SU-DHL-6 (cell line): ENCODE results near the gene PINLYP.

Experiments
- H2AFZ ChIP-seq: fragments of 200-600 bp; sonication (generic); 2 replicates; pipeline ENCODE4 v1.6.1; 2014; ENCODE audit warnings: low read depth, mild to moderate bottlenecking, moderate library complexity, mixed read lengths, antibody characterized with exemption, low read length; ENCODE audit not compliant: severe bottlenecking
- H3F3A ChIP-seq: fragments of 200-600 bp; shearing (Covaris generic); 2 replicates; pipeline ENCODE4 v1.6.0; 2016; ENCODE audit warnings: antibody characterized with exemption, mild to moderate bottlenecking; ENCODE audit not compliant: insufficient read depth
- H3K27ac ChIP-seq: fragments of 200-600 bp; sonication (generic); 2 replicates; pipeline ENCODE4 v1.5.1; 2016; ENCODE audit warnings: low read depth, mild to moderate bottlenecking, low read length, moderate library complexity, mixed read lengths
- H3K27me3 ChIP-seq: fragments of 200-600 bp; sonication (generic), shearing (Covaris generic); 2 replicates; pipeline ENCODE4 v1.6.0; 2014; ENCODE audit warnings: mild to moderate bottlenecking, low read length
- H3K36me3 ChIP-seq: fragments of 200-600 bp; sonication (generic); 2 replicates; pipeline ENCODE4 v1.6.1; 2014; ENCODE audit warnings: mild to moderate bottlenecking, low read length, mixed read lengths
- H3K4me2 ChIP-seq: fragments of 300-600, 200-600 bp; shearing (Covaris generic), sonication (generic); 2 replicates; pipeline ENCODE4 v1.6.0; 2014; ENCODE audit warnings: low read length, low read depth, mild to moderate bottlenecking; ENCODE audit not compliant: poor library complexity, severe bottlenecking
- H3K4me3 ChIP-seq: fragments of 200-600 bp; sonication (generic); 2 replicates; pipeline ENCODE4 v1.5.1; 2014; ENCODE audit warnings: antibody characterized with exemption, low read length, mild to moderate bottlenecking, mixed read lengths; ENCODE audit not compliant: insufficient read depth, poor library complexity, severe bottlenecking
- H3K79me2 ChIP-seq: fragments of 200-600 bp; sonication (generic); 2 replicates; pipeline ENCODE4 v1.6.1; 2014; ENCODE audit warnings: mild to moderate bottlenecking, low read length, moderate library complexity; ENCODE audit not compliant: insufficient read depth
- H3K9ac ChIP-seq: fragments of 200-600 bp; sonication (generic); 2 replicates; pipeline ENCODE4 v1.7.0; 2014; ENCODE audit warnings: mild to moderate bottlenecking, low read length
- H3K9me2 ChIP-seq: fragments of 200-600 bp; sonication (generic); replicated peaks from 2 replicates; pipeline ENCODE4 v1.6.1; 2014; ENCODE audit warnings: low read length; ENCODE audit not compliant: insufficient read depth
- H3K9me3 ChIP-seq: fragments of 200-600 bp; sonication (generic); 2 replicates; pipeline ENCODE4 v1.6.1; 2014; ENCODE audit warnings: low read length, mixed read lengths; ENCODE audit not compliant: insufficient read depth
- H4K20me1 ChIP-seq: fragments of 200-600 bp; sonication (generic); 2 replicates; pipeline ENCODE4 v1.6.1; 2014; ENCODE audit warnings: low read depth, mild to moderate bottlenecking, antibody characterized with exemption, low read length, moderate library complexity, mixed read lengths
- EZH2phosphoT487 ChIP-seq: fragments of 200-600 bp; sonication (generic), shearing (Covaris generic); conservative IDR thresholded peaks from 2 replicates; pipeline ENCODE4 v1.6.1; 2018; ENCODE audit warnings: mild to moderate bottlenecking, antibody characterized with exemption, low read length, moderate library complexity, mixed read lengths
- TF ChIP-seq, protein P1 (sequence below): fragments of 200-600 bp; sonication (generic); IDR thresholded peaks from one replicate; pipeline ENCODE4 v1.5.1; 2017; ENCODE audit warnings: antibody characterized with exemption, mild to moderate bottlenecking, low read length, moderate library complexity; ENCODE audit not compliant: insufficient read depth, poor library complexity, severe bottlenecking

PINLYP gene

DNA sequence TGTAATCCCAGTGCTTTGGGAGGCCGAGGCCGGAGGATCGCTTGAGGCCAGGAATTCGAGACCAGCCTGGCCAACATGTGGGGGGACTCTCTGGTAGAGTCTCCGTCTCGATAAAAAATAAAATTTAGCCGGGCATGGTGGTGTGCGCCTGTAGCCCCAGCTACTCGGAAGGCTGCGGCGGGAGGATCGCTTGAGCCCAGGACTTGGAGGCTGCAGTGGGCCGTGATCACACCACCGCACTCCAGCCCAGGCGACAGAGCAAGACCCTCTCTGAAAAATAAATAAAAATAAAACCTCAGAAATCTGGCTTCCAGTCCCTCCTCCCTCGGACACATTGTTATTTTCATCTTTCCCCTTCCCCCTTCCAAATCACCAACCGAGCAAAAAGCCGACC lies 20.0 kb downstream of the PINLYP start:
- Histone ChIP-seq H3F3A (no peaks in the 10 kb centered on the region), H3K9me2 (no peaks in the 10 kb centered on the region), H3K9ac (peak overlapping the region; percentile 79), H3K4me2 (peak overlapping the region; percentile 89), H3K27me3 (no peaks in the 10 kb centered on the region), H3K79me2 (peaks cover 15% of the 10 kb centered on the region), H3K4me3 (peak overlapping the region; percentile 96), H3K36me3 (no peaks in the 10 kb centered on the region), H3K27ac (peak overlapping the region; percentile 15; the same call in 1 of the 2 replicates), H2AFZ (peak overlapping the region; percentile 78), H4K20me1 (no peaks in the 10 kb centered on the region), H3K9me3 (no peaks in the 10 kb centered on the region)
- no peak for TF ChIP-seq EZH2phosphoT487
- TF ChIP-seq, protein P1, sequence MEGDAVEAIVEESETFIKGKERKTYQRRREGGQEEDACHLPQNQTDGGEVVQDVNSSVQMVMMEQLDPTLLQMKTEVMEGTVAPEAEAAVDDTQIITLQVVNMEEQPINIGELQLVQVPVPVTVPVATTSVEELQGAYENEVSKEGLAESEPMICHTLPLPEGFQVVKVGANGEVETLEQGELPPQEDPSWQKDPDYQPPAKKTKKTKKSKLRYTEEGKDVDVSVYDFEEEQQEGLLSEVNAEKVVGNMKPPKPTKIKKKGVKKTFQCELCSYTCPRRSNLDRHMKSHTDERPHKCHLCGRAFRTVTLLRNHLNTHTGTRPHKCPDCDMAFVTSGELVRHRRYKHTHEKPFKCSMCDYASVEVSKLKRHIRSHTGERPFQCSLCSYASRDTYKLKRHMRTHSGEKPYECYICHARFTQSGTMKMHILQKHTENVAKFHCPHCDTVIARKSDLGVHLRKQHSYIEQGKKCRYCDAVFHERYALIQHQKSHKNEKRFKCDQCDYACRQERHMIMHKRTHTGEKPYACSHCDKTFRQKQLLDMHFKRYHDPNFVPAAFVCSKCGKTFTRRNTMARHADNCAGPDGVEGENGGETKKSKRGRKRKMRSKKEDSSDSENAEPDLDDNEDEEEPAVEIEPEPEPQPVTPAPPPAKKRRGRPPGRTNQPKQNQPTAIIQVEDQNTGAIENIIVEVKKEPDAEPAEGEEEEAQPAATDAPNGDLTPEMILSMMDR: no peak

DNA sequence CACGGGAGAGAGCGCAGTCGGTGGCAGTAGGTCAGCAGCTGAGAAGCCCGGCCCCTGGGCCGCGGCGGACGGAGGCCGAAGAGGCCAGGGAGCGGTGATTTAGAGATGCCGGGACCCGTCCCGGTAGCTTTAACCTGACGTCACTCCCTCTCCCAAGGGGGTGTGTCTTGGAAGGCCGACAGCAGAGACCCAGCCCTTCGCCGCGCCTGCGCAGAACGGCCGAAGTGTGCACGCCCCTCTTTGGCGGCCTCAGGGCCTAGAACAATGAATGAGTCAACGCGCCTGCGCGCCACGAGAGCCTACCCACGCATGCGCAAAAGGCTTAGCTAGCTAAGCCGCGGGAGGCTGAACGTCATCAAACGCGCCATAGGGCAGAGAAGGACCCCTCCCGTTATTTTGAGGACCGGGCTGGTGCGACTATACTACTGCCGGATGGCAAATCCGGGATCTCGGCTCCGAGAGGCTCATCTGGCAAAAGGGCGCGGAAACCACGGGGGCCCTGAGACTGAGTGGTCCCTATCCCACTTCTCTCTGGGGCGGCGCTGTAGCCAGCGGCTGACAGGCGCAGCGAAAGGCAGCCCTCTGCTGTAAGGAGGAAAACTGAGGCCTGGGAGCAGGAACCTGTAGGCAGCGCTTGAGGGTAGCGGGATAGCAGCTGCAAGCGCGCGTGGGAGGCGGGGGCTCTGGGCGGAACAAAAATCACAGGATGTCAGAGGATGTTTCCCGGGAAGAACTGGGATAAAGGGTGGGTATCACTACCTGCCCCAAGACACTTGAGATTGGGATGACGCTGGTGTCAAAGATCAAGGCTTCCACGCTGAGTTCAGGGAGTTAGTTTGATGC lies 20.6 kb downstream of the PINLYP start, which contains the start of the genes IRGQ and ZNF576:
Gene IRGQ, minus strand, starts transcription at position 136 of the 843 bp plus-strand sequence. CDS start 796 bp downstream, outside the sequence.
Gene ZNF576, plus strand, starts transcription at position 597 of the 843 bp plus-strand sequence. CDS start 514 bp downstream, outside the sequence.
- H3F3A ChIP-seq: peaks cover 3% of the 10 kb centered on the region; the same call in 1 of the 2 replicates
- H3K9me2 ChIP-seq: no peaks in the 10 kb centered on the region
- H3K79me2 ChIP-seq: peaks cover 15% of the 10 kb centered on the region
- peak within 1 kb of the TSS; percentile 79 for H3K9ac ChIP-seq
- H3K27me3 ChIP-seq: no peaks in the 10 kb centered on the region
- H3K4me3 ChIP-seq: peak within 1 kb of the TSS; percentile 96
- H3K36me3 ChIP-seq: no peaks in the 10 kb centered on the region
- no peaks in the 10 kb centered on the region for H3K9me3 ChIP-seq
- peak within 1 kb of the TSS; percentile 79 for H3K27ac ChIP-seq
- peak within 1 kb of the TSS; percentile 88 for H2AFZ ChIP-seq
- TF ChIP-seq, protein P1: no peak
- no peak for TF ChIP-seq EZH2phosphoT487
- H4K20me1 ChIP-seq: no peaks in the 10 kb centered on the region
- peak within 1 kb of the TSS; percentile 89 for H3K4me2 ChIP-seq

DNA sequence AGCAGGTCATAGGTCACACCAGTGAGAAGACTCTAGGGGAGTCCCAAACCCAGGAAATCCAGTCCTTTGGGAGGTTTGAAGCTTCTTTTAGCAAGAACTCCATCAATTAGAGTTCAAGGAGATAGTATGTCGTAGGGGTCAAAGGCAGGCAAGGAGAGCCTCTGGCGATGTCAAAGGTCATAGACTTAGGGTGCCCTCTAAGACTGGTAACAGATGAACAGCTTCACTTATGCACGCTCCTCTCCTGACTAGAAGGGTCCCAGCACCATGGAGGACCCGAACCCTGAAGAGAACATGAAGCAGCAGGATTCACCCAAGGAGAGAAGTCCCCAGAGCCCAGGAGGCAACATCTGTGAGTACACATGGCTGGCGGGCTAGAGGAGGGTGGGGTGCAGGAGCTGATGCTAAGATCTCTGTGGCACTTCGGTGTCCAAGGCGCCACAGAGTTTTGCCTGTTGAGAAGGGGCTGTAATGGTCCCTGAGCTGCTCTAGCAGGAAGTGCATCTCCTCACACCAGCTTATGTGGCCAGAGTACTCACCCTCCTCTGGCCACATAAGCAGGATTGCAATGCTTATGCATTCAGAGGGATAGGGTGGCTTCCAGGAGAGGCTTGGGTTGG lies 21.4 kb downstream of the PINLYP start:
- TF ChIP-seq EZH2phosphoT487: no peak
- TF ChIP-seq, protein P1: no peak
- H2AFZ ChIP-seq: peak overlapping the region; percentile 88
- peak overlapping the region; percentile 79 for H3K9ac ChIP-seq
- peaks cover 15% of the 10 kb centered on the region for H3K79me2 ChIP-seq
- no peaks in the 10 kb centered on the region for H3K9me2 ChIP-seq
- no peaks in the 10 kb centered on the region for H3K27me3 ChIP-seq
- H3K27ac ChIP-seq: peak overlapping the region; percentile 79
- H3K4me2 ChIP-seq: peak overlapping the region; percentile 81
- H3K9me3 ChIP-seq: no peaks in the 10 kb centered on the region
- H3K4me3 ChIP-seq: peak overlapping the region; percentile 81
- H3F3A ChIP-seq: peaks cover 8% of the 10 kb centered on the region; the same call in 1 of the 2 replicates
- no peaks in the 10 kb centered on the region for H3K36me3 ChIP-seq
- H4K20me1 ChIP-seq: no peaks in the 10 kb centered on the region
